GM12892 (cell line): ENCODE results near the gene MED26.

Source experiments
- POLR2A ChIP-seq: IDR thresholded peaks from 2 replicates; pipeline ENCODE4 v1.6.1; 2011; ENCODE audit warnings: low read depth, low read length, control low read depth
- POLR2AphosphoS5 ChIP-seq: IDR thresholded peaks from 2 replicates; pipeline ENCODE4 v1.6.1; 2011; ENCODE audit warnings: low read depth, low read length, control low read depth
- TAF1 ChIP-seq: IDR thresholded peaks from 2 replicates; pipeline ENCODE4 v1.6.1; 2011; ENCODE audit warnings: low read depth, mild to moderate bottlenecking, control low read depth, low read length, borderline replicate concordance

DNA sequence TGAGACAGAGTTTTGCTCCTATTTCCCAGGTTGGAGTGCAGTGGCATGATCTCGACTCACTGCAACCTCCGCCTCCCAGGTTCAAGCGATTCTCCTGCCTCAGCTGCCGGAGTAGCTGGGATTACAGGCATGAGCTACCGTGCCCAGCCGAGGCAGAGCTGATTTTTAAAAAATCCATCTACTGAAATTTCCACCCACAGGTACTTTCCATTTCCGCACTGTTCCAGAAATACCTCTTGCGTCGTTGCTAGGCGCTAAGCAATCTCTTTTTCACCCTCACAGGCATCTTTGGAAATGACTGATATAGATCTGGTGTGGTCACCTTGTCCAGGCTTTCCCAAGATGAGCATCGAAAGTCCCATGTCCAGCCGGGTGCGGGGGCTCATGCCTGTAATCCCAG lies 42.3 kb upstream of the MED26 start:
- no peak for TF ChIP-seq POLR2AphosphoS5
- TF ChIP-seq TAF1: no peak
- TF ChIP-seq POLR2A: no peak
